Panc1 (cell line): ENCODE data around the gene FHIT.

Source experiments
- CTCF ChIP-seq: fragments of 450-650 bp; IDR thresholded peaks from 2 replicates; pipeline ENCODE4 v1.5.1; 2017; ENCODE audit warnings: mild to moderate bottlenecking
- POLR2AphosphoS5 ChIP-seq: IDR thresholded peaks from 2 replicates; pipeline ENCODE4 v1.6.1; 2012; ENCODE audit warnings: mild to moderate bottlenecking, low read depth, low read length, moderate library complexity
- REST ChIP-seq, 2 experiments: IDR thresholded peaks; 2 replicates each; pipeline ENCODE4 v1.6.1; 2011 to 2012; ENCODE audit warnings: low read depth in 2 of 2, control low read depth in 1 of 2, low read length in 1 of 2, mild to moderate bottlenecking in 1 of 2, moderate library complexity in 1 of 2; ENCODE audit not compliant: insufficient read depth in 1 of 2
- SIN3A ChIP-seq: IDR thresholded peaks from 2 replicates; pipeline ENCODE4 v1.6.1; 2012; ENCODE audit warnings: low read depth, mild to moderate bottlenecking, low read length, moderate library complexity, borderline replicate concordance; ENCODE audit not compliant: insufficient read depth
- TCF7L2 ChIP-seq: IDR thresholded peaks from 2 replicates; pipeline ENCODE4 v1.6.1; 2011; ENCODE audit warnings: mild to moderate bottlenecking, low read depth, low read length, inconsistent platforms

GRCh38 chr3:59728587-59728908 lies 1522.7 kb downstream of the FHIT start:
- TF ChIP-seq CTCF (no peak), POLR2AphosphoS5 (no peak), REST (IDR thresholded peaks at IDR 0.05; ENCODE audit: insufficient read depth in 1 of 2, low read depth in 2 of 2, low read length in 1 of 2) (no peak), TCF7L2 (no peak), SIN3A (no peak)
